SK-N-MC (cell line): Measurements from ENCODE around the gene SYN1.

Experiments
- EZH2 ChIP-seq: fragments of 200-600 bp; sonication (generic); IDR thresholded peaks from one replicate; pipeline ENCODE4 v1.6.1; 2017; ENCODE audit warnings: antibody characterized with exemption
- FOXP2 ChIP-seq: optimal IDR thresholded peaks from 2 replicates; pipeline ENCODE3; 2011; ENCODE audit warnings: mild to moderate bottlenecking, moderate library complexity; ENCODE audit not compliant: insufficient read depth; ENCODE audit errors: extremely low read length, control extremely low read depth
- POLR2AphosphoS5 ChIP-seq: IDR thresholded peaks from 2 replicates; pipeline ENCODE4 v1.6.1; 2012; ENCODE audit warnings: mild to moderate bottlenecking, low read depth, low read length, borderline replicate concordance

DNA sequence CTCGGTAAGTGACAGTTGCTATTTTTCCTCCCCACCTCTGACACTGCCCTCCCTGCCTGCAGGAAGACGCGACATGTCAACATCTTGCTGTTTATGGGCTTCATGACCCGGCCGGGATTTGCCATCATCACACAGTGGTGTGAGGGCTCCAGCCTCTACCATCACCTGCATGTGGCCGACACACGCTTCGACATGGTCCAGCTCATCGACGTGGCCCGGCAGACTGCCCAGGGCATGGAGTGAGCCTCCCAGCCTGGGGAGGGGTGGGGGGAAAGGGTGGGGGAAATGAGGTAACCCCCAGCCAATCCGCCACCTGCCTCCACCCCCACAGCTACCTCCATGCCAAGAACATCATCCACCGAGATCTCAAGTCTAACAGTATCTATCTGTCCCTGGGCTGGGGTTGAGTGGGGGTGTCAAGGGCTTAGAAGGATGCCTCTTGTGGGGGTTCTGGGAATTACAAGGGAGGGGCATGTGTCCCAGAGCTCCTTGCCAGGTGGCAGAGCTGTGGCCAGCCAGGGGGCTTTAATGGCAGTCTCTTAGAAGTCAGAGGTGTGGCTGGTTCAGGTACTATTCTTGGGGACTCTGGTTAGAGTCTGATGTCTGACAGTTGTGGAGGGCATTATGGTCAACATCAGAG, 50.9 kb downstream of the SYN1 start:
- no peak for TF ChIP-seq EZH2
- no peak for TF ChIP-seq POLR2AphosphoS5
- TF ChIP-seq FOXP2 = no peak
